HG03064 (cell line): ENCODE data around the gene GPHA2.

ENCODE experiments used
- ATAC-seq: cut with Tn5 transposase; IDR thresholded peaks from one replicate; pipeline ENCODE4 v1.9.1; 2021; ENCODE audit warnings: low read depth; ENCODE audit not compliant: unreplicated experiment

GPHA2 gene

GRCh38 chr11:64931290-64931689, 4.4 kb downstream of the GPHA2 start:
- no peak for ATAC-seq

DNA sequence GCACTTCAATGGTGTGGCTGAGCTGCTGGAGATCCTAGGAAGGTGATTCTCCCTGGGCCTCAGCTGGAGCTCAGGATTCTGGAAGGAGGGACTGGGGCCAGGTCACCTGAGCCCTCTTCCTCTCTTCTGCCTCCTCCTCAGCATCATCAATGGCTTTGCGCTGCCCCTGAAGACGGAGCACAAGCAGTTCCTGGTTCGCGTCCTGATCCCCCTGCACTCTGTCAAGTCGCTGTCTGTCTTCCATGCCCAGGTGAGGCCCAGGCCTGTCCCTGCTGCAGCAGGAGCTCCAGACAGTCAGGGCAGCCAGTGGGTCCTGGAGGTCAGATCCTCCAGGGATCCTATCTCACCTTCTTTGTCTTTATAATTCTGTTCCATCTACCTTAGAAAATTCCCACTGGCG, 5.4 kb downstream of the GPHA2 start:
- no peak for ATAC-seq

- no peak for ATAC-seq
These were observed 6.1 kb downstream of the GPHA2 start for GRCh38 chr11:64929625-64930024.

DNA sequence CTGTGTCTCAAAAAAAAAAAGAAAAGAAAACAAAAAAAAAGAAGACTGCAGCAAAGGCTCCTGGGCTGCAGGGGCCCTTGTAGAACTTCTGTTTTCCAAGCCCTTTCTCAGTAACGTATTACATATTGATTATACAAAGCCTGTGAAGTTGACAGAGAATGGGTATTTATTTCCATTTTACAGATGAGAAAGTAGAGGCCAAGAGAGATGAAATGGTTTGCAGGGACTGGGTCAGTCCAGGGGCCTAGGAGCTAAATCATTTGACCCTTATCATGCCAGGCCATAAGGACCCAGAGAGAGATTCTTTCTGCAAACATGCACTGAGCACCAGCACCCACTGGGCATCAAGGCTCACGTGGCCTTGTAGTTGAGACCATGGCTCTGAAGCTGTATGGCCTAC, 6.7 kb downstream of the GPHA2 start:
- ATAC-seq: no peak

- no peak for ATAC-seq
These were observed 9.0 kb downstream of the GPHA2 start for GRCh38 chr11:64926689-64927088.

GRCh38 chr11:64925536-64926436, 9.9 kb downstream of the GPHA2 start:
- ATAC-seq: no peak

- peak; percentile 16 for ATAC-seq
These were observed 10.8 kb downstream of the GPHA2 start for GRCh38 chr11:64924910-64925284.

DNA sequence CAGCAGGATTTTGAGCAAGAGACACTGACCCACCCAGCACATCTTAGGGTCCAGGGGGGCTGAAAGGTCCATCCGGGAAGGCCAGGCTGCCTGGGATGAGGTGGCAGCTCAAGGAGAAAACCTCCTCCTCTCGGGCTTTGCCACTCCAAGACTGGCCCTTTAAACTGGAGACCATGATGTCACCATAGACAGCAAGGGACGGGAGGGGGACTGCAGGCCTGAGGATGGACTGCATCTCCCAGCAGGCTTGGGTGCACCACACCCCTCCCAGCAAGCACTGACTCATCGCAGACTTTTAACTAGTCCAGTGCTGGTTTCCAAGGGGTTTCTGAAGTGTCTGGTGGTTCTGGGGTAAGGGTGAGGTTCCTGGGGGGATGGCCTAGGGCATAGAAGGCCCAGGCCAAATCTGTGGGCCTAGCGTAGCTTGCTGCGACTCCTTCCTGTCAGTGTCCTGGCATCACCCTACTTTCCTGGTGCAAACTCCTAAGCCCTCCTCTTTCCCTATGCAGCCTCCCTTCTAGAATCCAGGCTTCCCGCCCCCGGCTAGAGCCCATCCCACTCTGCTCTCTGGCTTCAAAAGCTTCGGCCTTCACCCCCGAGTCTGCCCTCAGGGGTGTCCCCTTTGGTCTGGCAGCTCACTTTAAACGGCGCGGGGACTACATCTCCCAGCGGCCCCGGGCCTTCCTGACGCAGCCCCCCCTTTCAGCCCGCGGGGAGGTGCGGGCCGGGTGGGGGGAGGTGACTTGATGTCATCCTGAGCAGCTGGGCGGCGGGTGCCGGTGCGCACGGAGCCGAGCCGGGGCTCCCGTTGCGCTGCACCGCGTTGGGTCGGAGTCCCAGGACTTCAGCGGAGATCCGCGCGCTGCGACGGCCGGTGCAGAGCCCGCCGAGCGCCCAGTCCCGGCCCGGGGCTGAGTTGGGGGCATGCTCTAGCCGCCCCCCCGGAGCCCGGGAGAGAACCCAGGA, 11.5 kb downstream of the GPHA2 start, which contains the start of gene PPP2R5B:
Gene PPP2R5B, plus strand, starts transcription at position 746 of the 966 bp plus-strand sequence. CDS start 1,046 bp downstream, outside the sequence.
- peak; percentile 79 for ATAC-seq

- no peak for ATAC-seq
These were observed 12.5 kb downstream of the GPHA2 start for GRCh38 chr11:64923151-64923661.

DNA sequence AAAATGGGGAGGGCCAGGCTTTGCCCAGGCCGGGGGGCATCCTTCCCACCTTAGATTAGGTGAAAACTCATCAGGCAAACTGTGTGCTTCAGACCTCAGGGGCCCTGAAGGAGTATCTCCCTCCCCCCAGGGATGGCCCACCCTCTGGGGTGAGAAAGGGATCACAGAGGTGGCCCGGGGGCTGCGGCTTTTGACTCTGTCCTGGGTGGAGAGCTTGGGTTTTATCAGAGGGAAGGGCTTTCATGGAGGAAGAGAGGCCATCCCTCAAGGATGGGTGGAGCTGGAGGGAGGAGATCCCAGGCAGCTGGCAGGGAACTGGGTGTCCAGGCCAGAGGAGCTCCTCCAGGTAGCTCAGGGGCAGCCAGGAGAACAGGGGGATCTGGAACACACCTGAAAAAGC, 14.3 kb downstream of the GPHA2 start:
- no peak for ATAC-seq

DNA sequence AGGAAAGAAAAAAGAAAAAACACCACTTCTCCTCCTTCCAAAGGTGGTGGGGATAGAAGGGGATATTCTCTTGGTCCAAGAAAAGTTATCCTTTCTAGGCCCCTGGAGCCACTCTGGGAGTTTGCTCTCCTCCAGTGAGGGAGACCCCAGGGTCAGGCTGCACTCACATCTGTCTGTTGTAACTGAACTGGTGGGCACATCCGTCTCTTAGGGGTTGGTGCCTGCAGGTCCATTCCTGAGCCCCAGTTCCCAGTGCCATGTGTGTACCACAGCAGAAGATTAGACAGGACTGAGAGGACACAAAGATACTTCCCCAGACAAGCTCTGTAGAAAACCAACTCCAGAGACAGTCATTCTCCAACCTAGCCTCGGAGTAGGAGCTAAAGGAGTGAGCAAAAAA, 15.6 kb downstream of the GPHA2 start:
- no peak for ATAC-seq

GRCh38 chr11:64919627-64920026, 16.1 kb downstream of the GPHA2 start:
- no peak for ATAC-seq

GRCh38 chr11:64918017-64918416, 17.7 kb downstream of the GPHA2 start:
- no peak for ATAC-seq

GRCh38 chr11:64917663-64917995, 18.1 kb downstream of the GPHA2 start:
- no peak for ATAC-seq

DNA sequence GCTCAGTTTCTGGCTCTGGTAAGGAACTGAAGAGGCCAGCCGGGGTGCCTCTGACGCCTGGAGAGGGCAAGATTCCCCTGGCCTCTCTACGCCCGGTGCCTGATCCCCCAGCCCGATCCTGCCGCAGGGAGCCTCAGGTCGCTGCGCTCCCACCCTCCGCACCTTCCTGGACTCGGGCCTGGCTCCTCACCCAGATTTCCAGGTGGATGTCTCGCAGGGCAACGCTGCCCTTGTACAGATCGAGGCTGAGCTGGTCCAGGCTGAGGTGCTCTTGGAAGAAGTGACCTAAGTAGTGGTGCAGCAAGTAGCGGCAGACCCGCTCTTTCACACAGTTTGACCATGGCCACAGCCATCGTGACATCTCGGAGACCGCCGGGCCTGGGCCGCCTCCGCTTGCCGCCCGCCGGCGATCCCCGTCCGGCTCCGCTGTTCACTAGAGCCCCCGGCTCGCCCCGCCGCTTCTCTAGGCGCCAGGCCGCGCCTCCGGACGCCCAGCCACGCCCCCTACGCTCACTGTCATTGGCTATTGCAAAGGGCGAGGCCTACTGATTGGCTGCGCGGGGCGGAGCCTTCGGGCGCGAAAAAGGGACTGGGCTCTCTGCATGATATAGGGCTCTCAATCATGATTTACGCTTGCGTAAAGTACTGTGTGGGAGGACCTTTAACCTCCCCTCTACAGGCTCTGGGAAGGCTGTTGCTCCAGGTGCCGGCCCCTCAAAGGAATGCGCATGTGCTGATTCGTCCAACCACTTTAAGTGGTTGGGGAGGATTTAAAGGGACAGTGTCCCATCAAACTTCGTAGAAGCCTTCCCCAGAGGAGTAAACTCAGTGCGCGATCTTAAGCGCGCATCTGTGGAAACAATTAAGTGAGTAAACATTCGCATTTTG, 18.7 kb downstream of the GPHA2 start, which contains the start of gene ATG2A:
Gene ATG2A, minus strand, starts transcription at position 435 of the 888 bp plus-strand sequence. Its CDS starts 74 bp downstream, at position 361.
- peak; percentile 91 for ATAC-seq

GRCh38 chr11:64916040-64916774, 19.5 kb downstream of the GPHA2 start:
- no peak for ATAC-seq

- ATAC-seq: no peak
These were observed 20.3 kb downstream of the GPHA2 start for GRCh38 chr11:64915376-64915887.

DNA sequence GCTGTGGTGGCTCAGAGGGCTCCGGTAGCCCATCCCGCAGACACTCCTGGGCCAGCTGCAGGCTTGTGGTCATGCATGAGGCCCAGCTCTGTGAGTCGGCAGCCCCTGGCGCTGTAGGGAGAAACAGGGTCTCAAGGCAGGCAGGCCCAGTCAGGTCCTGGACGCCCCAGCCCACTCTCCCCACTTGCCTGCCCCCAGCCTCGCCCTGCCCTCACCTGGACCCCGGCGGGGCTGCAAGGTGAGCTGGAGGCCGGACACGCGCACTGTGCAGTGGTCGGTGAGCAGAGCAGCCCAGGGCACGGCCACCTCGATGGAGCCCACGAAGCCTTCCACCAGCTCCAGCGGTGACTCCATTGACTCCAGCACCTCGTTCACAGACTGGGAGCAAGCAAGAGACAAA, 21.6 kb downstream of the GPHA2 start:
- ATAC-seq: no peak

DNA sequence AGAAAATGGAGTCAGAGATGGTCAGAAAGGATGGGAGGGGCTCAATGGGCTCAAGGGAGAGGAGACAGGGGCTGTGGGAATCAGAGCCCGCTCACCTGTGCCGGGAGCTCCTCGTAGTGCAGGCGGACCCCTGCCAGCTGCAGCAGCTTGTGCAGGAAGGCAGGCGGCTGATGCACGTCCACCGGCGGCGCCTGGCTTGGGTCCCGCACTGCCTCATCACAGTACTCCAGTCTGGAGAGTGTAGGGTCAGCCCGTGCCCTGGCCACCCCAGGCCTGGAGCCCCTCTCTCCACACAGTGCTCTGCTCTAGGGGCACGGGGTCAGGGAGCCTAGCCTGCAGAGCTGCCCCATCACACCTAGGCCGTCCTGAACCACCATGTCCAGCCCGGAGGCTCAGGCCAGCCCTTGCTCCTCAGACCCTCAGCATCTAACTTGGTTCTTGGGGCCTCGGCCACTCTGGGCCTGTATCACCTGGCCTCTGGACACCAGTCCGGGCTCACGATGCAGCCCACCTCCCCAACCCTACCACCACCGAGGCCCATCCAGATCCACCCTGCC, 22.4 kb downstream of the GPHA2 start:
- no peak for ATAC-seq
